Hepatocyte (in vitro differentiated cells): ENCODE measurements around the gene PADI3.
"Not testable (repeated sequence)": the region's sequence is repeated elsewhere in the genome, so short reads cannot be mapped to it uniquely, and the experiment has no call there.

ENCODE experiments used
- CTCF ChIP-seq: fragments of 200-600 bp; sonication (generic); IDR thresholded peaks from 2 replicates; pipeline ENCODE4 v1.5.1; 2016; ENCODE audit warnings: antibody characterized with exemption, mild to moderate bottlenecking; ENCODE audit not compliant: poor library complexity
- EZH2 ChIP-seq: fragments of 200-600 bp; sonication (generic); IDR thresholded peaks from 2 replicates; pipeline ENCODE4 v1.6.1; 2016; ENCODE audit warnings: antibody characterized with exemption, mild to moderate bottlenecking, borderline replicate concordance
- EZH2phosphoT487 ChIP-seq: fragments of 200-600 bp; sonication (generic); IDR thresholded peaks from one replicate; pipeline ENCODE4 v1.6.1; 2018; ENCODE audit warnings: antibody characterized with exemption, mild to moderate bottlenecking, low read depth, moderate library complexity; ENCODE audit not compliant: unreplicated experiment, severe bottlenecking

- TF ChIP-seq CTCF, EZH2, EZH2phosphoT487: not testable (repeated sequence)
These were observed 7.2 kb upstream of the PADI3 start for GRCh38 chr1:17241780-17242074.
